Brain microvascular endothelial cell (primary cell): Measurements from ENCODE around the gene KIAA0753.

Experiments
- DNase-seq: peaks from one replicate; pipeline ENCODE4 v3.0.0-alpha.2; 2020
- H3K27ac ChIP-seq: fragments of 250-450 bp; sonication (Bioruptor Pico); 2 replicates; pipeline ENCODE4 v1.5.1; 2020; ENCODE audit warnings: mild to moderate bottlenecking, moderate library complexity
- H3K27me3 ChIP-seq: fragments of 250-450 bp; sonication (Bioruptor Pico); replicated peaks from 2 replicates; pipeline ENCODE4 v1.5.1; 2020; ENCODE audit warnings: mild to moderate bottlenecking
- H3K36me3 ChIP-seq: fragments of 250-450 bp; sonication (Bioruptor Pico); replicated peaks from 2 replicates; pipeline ENCODE4 v1.5.1; 2020; ENCODE audit warnings: mild to moderate bottlenecking
- H3K4me3 ChIP-seq: 2 replicates; pipeline ENCODE4 v1.5.1; 2011; ENCODE audit warnings: low read depth, mild to moderate bottlenecking, control low read depth, low read length, moderate library complexity
- CTCF ChIP-seq: IDR thresholded peaks from 2 replicates; pipeline ENCODE4 v1.5.1; 2011; ENCODE audit warnings: low read depth, mild to moderate bottlenecking, moderate library complexity, low read length, control low read depth, inconsistent platforms; ENCODE audit errors: missing control alignments
- in situ Hi-C: cut with HindIII; loops from 2 replicates; pipeline ENCODE4 v1.10.0; 2017; ENCODE audit warnings: low sequenced_read_pairs, low pct_ligation_motif_present

KIAA0753 gene

GRCh38 chr17:6654841-6655731 lies 14.6 kb upstream of the KIAA0753 start:
- in situ Hi-C loops: no loop called here
- peak; percentile 38 for TF ChIP-seq CTCF
- no peak for DNase-seq
- Histone ChIP-seq H3K27me3 (peaks cover 16% of the 10 kb centered on the region), H3K4me3 (no peak overlapping the region), H3K36me3 (no peaks in the 10 kb centered on the region), H3K27ac (no peak overlapping the region)

GRCh38 chr17:6651919-6652452 lies 11.5 kb upstream of the KIAA0753 start:
- TF ChIP-seq CTCF: no peak
- no peak for DNase-seq
- in situ Hi-C loops: no loop called here
- Histone ChIP-seq H3K27ac (peak overlapping the region; percentile 87), H3K36me3 (no peaks in the 10 kb centered on the region), H3K27me3 (peaks cover 10% of the 10 kb centered on the region), H3K4me3 (peak overlapping the region; percentile 71)

- Histone ChIP-seq H3K36me3 (no peaks in the 10 kb centered on the region), H3K27ac (peak within 1 kb of the TSS; percentile 87), H3K4me3 (peak within 1 kb of the TSS; percentile 71), H3K27me3 (peaks cover 10% of the 10 kb centered on the region)
- no peak for TF ChIP-seq CTCF
- in situ Hi-C loops: no loop called here
- peak; percentile 91 for DNase-seq
Observed at GRCh38 chr17:6651354-6651918, 10.9 kb upstream of the KIAA0753 start, which contains the start of the genes C17orf100 and MED31. C17orf100 (plus strand) TSS chr17:6651762; CDS start chr17:6651914, 152 bp downstream. MED31 (minus strand) TSS chr17:6651605; CDS start chr17:6651528, 77 bp downstream.

- peak; percentile 53 for TF ChIP-seq CTCF
- H3K27me3 ChIP-seq: no peaks in the 10 kb centered on the region
- no peak overlapping the region for H3K27ac ChIP-seq
- no peak overlapping the region for H3K4me3 ChIP-seq
- no peak for DNase-seq
- H3K36me3 ChIP-seq: peaks cover 1% of the 10 kb centered on the region
- in situ Hi-C loops: no loop called here
Observed at GRCh38 chr17:6648181-6648580, 7.7 kb upstream of the KIAA0753 start.

- H3K27ac ChIP-seq: no peak overlapping the region
- H3K36me3 ChIP-seq: peaks cover 3% of the 10 kb centered on the region
- H3K4me3 ChIP-seq: no peak overlapping the region
- no peaks in the 10 kb centered on the region for H3K27me3 ChIP-seq
- in situ Hi-C loops: no loop called here
- DNase-seq: peak; percentile 58
- TF ChIP-seq CTCF: no peak
Observed at GRCh38 chr17:6643451-6644125, 3.1 kb upstream of the KIAA0753 start.
